Endothelial cell of umbilical vein (primary cell): ENCODE data around the gene CRYGN. TPM values are rescaled to one million over a fixed set of nuclear protein-coding genes. Genes with fewer than 3 reads are reported as not detected.

Experiments used
- BruUV-seq: library from RNA; stranded (reverse); fragments of 400-500 nt; replicated peaks from 2 replicates; lab custom pipeline; 2021; lab: Mats Ljungman, UMichigan
- CTCF ChIA-PET: fragments of 300-600, 350-600 bp; sonication (Branson Sonifier 250); formaldehyde crosslinking; loops from one replicate; lab custom pipeline; 2021; ENCODE audit warnings: antibody characterized with exemption, inconsistent platforms; lab: Charles Lee
- POLR2A ChIA-PET: fragments of 300-600, 350-600 bp; sonication (Branson Sonifier 250); formaldehyde crosslinking; loops from one replicate; lab custom pipeline; 2021; ENCODE audit warnings: antibody characterized with exemption, inconsistent platforms; lab: Charles Lee
- DNase-seq: peaks from one replicate; pipeline ENCODE4 v3.0.0-alpha.2; 2011; ENCODE audit warnings: low read depth, low spot score
- FAIRE-seq: peaks from 2 replicates; lab custom pipeline; 2011; peaks lifted over from hg19 to GRCh38; lab: Jason Lieb, UNC
- H2AFZ ChIP-seq: 2 replicates; pipeline ENCODE4 v1.6.0; 2012; ENCODE audit warnings: low read depth, low read length, control low read depth, inconsistent platforms
- H3K27ac ChIP-seq: 2 replicates; pipeline ENCODE4 v1.5.1; 2011; ENCODE audit warnings: low read depth, mild to moderate bottlenecking, control low read depth, low read length, moderate library complexity; ENCODE audit not compliant: insufficient read depth
- H3K27me3 ChIP-seq, 2 experiments: 2 replicates each; pipeline versions ENCODE4 v1.6.0 to v1.6.1; 2011; ENCODE audit warnings: low read length in 2 of 2, mixed read lengths in 1 of 2; ENCODE audit not compliant: control insufficient read depth in 2 of 2, insufficient read depth in 2 of 2
- H3K36me3 ChIP-seq, 2 experiments: 2 replicates in 1 of 2; 3 replicates in 1 of 2; pipeline ENCODE4 v1.5.1; 2011; ENCODE audit warnings: low read length in 2 of 2, mild to moderate bottlenecking in 1 of 2, moderate library complexity in 1 of 2; ENCODE audit not compliant: control insufficient read depth in 2 of 2, insufficient read depth in 2 of 2; ENCODE audit errors: extremely low read depth in 1 of 2
- H3K4me1 ChIP-seq: 3 replicates; pipeline ENCODE4 v1.5.1; 2011; ENCODE audit warnings: mild to moderate bottlenecking, low read length; ENCODE audit not compliant: control insufficient read depth, insufficient read depth; ENCODE audit errors: extremely low read depth
- H3K4me2 ChIP-seq: 2 replicates; pipeline ENCODE4 v1.6.1; 2011; ENCODE audit warnings: low read length, control low read depth, mixed read lengths; ENCODE audit not compliant: insufficient read depth
- H3K4me3 ChIP-seq, 3 experiments: fragments of 200-600 bp in 1 of 3; sonication (generic), shearing (Covaris generic) in 1 of 3; replicated peaks in 1 of 3; 2 replicates each; pipeline ENCODE4 v1.5.1; 2011 to 2016; ENCODE audit warnings: control low read depth in 3 of 3, low read length in 3 of 3, mild to moderate bottlenecking in 2 of 3, inconsistent platforms in 1 of 3, low read depth in 1 of 3, moderate library complexity in 1 of 3; ENCODE audit not compliant: insufficient read depth in 1 of 3
- H3K79me2 ChIP-seq: 2 replicates; pipeline ENCODE4 v1.6.0; 2012; ENCODE audit warnings: low read length, inconsistent platforms; ENCODE audit not compliant: control insufficient read depth, insufficient read depth
- H3K9ac ChIP-seq: replicated peaks from 2 replicates; pipeline ENCODE3; 2011; ENCODE audit warnings: low read length, control low read depth; ENCODE audit not compliant: insufficient read depth; ENCODE audit errors: extremely low read depth
- H3K9me1 ChIP-seq: replicated peaks from 3 replicates; pipeline ENCODE4 v1.6.0; 2011; ENCODE audit warnings: mild to moderate bottlenecking, low read length; ENCODE audit not compliant: control insufficient read depth, insufficient read depth; ENCODE audit errors: extremely low read depth
- H3K9me3 ChIP-seq: replicated peaks from 2 replicates; pipeline ENCODE4 v1.5.1; 2012; ENCODE audit warnings: low read length, inconsistent platforms; ENCODE audit not compliant: control insufficient read depth, insufficient read depth
- H4K20me1 ChIP-seq: replicated peaks from 2 replicates; pipeline ENCODE3; 2011; ENCODE audit warnings: mild to moderate bottlenecking, low read length; ENCODE audit not compliant: control insufficient read depth, insufficient read depth; ENCODE audit errors: extremely low read depth
- EZH2 ChIP-seq: IDR thresholded peaks from 2 replicates; pipeline ENCODE4 v1.6.1; 2012; ENCODE audit warnings: borderline replicate concordance, low read depth, mild to moderate bottlenecking, moderate library complexity, low read length, inconsistent platforms; ENCODE audit not compliant: severe bottlenecking
- FOS ChIP-seq: IDR thresholded peaks from 2 replicates; pipeline ENCODE4 v1.6.1; 2011; ENCODE audit warnings: mild to moderate bottlenecking, low read length, moderate library complexity, borderline replicate concordance; ENCODE audit not compliant: insufficient read depth
- GATA2 ChIP-seq: IDR thresholded peaks from 2 replicates; pipeline ENCODE4 v1.7.0; 2011; ENCODE audit warnings: low read depth, mild to moderate bottlenecking, moderate library complexity, mixed read lengths, low read length; ENCODE audit not compliant: insufficient read length, insufficient read depth
- JUN ChIP-seq: IDR thresholded peaks from 2 replicates; pipeline ENCODE4 v1.6.1; 2011; ENCODE audit warnings: borderline replicate concordance, low read depth; ENCODE audit not compliant: insufficient read length, insufficient read depth
- MYC ChIP-seq: IDR thresholded peaks from one replicate; pipeline ENCODE4 v1.6.1; 2011; ENCODE audit warnings: mild to moderate bottlenecking, low read depth, low read length
- POLR2A ChIP-seq: IDR thresholded peaks from 2 replicates; pipeline ENCODE4 v1.6.1; 2012; ENCODE audit warnings: low read depth, mild to moderate bottlenecking, control low read depth, low read length
- POLR2AphosphoS5 ChIP-seq: IDR thresholded peaks from 2 replicates; pipeline ENCODE4 v1.6.1; 2012; ENCODE audit warnings: low read depth, mild to moderate bottlenecking, control low read depth, low read length, moderate library complexity; ENCODE audit not compliant: insufficient read depth
- dilution Hi-C: fragments of 300-500 bp; cut with MboI; formaldehyde crosslinking; loops from one replicate; pipeline ENCODE4 v1.15.0; 2019; ENCODE audit warnings: low sequenced_read_pairs; ENCODE audit not compliant: extremely low pct_ligation_motif_present
- intact Hi-C: fragments of 100-400 bp; cut with micrococcal nuclease; formaldehyde crosslinking; loops from one replicate; pipeline ENCODE4 v1.10.0; 2022
- polyA plus RNA-seq, 4 experiments: library from polyadenylated mRNA; depleted of rRNA in 3 of 4; stranded (reverse) in 3 of 4; unstranded in 1 of 4; fragments of >200 nt; gene quantifications; 2 replicates each; pipeline versions ENCODE4 v1.2.1 to v1.2.3, GENCODE V29; 2011 to 2012; ENCODE audit warnings: missing spikeins in 1 of 4
- total RNA-seq: library from RNA; stranded (reverse); gene quantifications from 2 replicates; pipeline ENCODE4 v1.2.3, GENCODE V29; 2021
- TF ChIP-seq, protein P1 (sequence below), 2 donors: IDR thresholded peaks; 1 replicate in 1 of 2; 2 replicates in 1 of 2; pipeline ENCODE4 v1.5.1; 2011; ENCODE audit warnings: low read length in 2 of 2, mild to moderate bottlenecking in 2 of 2, moderate library complexity in 2 of 2, control low read depth in 1 of 2, inconsistent platforms in 1 of 2, low read depth in 1 of 2; ENCODE audit not compliant: insufficient read depth in 1 of 2; ENCODE audit errors: extremely low read depth in 1 of 2
- TF ChIP-seq, protein P2 (sequence below): IDR thresholded peaks from 2 replicates; pipeline ENCODE4 v1.6.1; 2011; ENCODE audit not compliant: insufficient read depth, insufficient read length

Gene CRYGN
- total and polyA plus RNA-seq, 2 donors (not counting 3 experiments of a cell fraction or from before 2014, with no cell fraction given): not detected

DNA sequence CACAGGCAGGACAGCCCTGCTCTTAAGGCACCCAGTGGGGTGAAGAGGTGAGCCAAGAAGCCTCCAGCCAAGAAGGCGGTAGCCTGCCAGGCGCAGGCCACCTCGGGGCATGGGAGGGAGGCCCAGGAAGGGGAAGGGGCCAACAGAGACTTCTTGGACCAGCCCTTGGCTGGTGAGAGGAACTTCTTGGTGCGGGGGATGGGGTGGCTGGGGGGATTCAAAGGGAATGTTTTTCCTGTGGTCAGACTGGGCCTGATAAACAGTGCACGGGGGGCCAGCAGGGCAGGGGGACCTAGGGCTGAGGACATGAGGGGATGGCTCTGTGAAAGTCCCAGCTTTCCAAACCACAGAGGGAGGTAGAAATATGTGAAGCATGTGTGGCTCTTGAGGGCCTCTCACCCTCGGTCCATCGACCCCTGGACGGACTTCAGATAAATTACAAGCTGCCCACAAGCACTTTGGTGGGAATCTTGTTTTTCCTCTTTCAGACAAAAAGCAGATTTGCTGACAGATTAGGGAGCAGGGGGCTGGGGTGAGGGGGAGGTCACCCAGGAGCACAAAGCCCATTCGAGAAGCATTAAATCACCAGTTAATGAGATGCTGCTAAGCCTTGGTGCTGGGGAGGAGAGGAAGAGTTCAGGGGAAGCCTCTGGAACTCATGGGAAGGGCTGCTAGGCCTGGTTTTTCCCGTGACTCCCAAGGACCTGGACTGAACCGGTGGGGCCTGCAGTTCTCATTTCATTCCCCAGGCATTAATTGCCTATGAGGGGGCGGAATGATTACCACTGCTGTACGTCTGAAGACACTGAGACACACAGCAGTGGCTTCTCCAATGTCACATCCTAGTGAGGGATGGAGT lies 11.3 kb downstream of the CRYGN start:
- Histone ChIP-seq H3K27ac (no peak overlapping the region), H3K9me3 (no peaks in the 10 kb centered on the region), H3K9ac (no peak overlapping the region), H3K9me1 (no peaks in the 10 kb centered on the region), H3K4me3 (no peak overlapping the region), H3K36me3 (no peaks in the 10 kb centered on the region), H2AFZ (no peak overlapping the region), H3K4me1 (no peaks in the 10 kb centered on the region), H4K20me1 (no peaks in the 10 kb centered on the region), H3K4me2 (no peak overlapping the region), H3K79me2 (no peaks in the 10 kb centered on the region), H3K27me3 (peaks cover 4 to 6% of the 10 kb centered on the region in 2 experiments)
- ChIA-PET POLR2A (no interaction called here), CTCF (interaction anchor here (0.7 kb wide), 1 partner anchor 162 kb away, joined by 3 read pairs; no protein-coding TSS in a partner anchor)
- TF ChIP-seq GATA2: no peak
- no peak for TF ChIP-seq FOS
- no peak for TF ChIP-seq JUN
- no TSS peak for BruUV-seq
- dilution Hi-C loops (no loop called here), intact Hi-C loops (no loop called here)
- FAIRE-seq (no peak), DNase-seq (no peak)

DNA sequence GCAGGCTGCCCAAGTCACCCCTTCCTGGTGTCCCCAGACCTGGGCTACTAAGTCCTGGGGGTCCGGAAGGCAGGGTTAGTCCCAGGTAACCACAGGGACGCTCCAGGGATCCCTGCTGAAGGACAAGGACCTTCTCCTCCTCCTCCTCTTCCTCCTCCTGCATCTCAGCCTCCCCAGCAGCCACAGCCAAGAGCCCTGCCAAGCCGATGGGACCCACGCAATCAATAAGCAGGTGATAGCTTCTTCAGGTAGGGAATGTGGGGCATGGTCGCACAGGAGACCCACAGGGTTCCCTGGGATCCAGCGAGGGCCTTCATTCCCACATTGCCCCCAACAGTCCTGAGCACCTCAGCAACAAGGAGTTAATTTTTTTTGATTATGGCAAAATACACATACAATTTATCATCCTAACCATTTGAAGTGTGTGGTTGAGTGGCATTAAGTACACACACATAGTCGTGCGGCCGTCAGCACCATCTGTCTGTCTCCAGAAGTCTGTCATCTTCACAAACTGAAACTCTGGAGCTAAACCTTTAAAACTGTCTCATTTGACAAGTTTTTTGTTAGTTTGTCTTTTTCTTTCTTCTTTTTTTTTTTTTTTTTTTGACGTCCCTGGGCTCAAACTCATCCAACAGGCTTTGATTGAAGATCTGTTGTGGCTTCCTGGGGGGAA lies 12.1 kb downstream of the CRYGN start:
- BruUV-seq: no TSS peak
- Histone ChIP-seq H3K9me3 (no peaks in the 10 kb centered on the region), H3K27ac (no peak overlapping the region), H3K36me3 (no peaks in the 10 kb centered on the region), H3K79me2 (no peaks in the 10 kb centered on the region), H3K4me3 (no peak overlapping the region), H3K4me2 (no peak overlapping the region), H3K9me1 (no peaks in the 10 kb centered on the region), H3K27me3 (peaks cover 4 to 6% of the 10 kb centered on the region in 2 experiments), H3K9ac (no peak overlapping the region), H2AFZ (no peak overlapping the region), H4K20me1 (no peaks in the 10 kb centered on the region), H3K4me1 (no peaks in the 10 kb centered on the region)
- TF ChIP-seq MYC: no peak
- TF ChIP-seq, protein P1, sequence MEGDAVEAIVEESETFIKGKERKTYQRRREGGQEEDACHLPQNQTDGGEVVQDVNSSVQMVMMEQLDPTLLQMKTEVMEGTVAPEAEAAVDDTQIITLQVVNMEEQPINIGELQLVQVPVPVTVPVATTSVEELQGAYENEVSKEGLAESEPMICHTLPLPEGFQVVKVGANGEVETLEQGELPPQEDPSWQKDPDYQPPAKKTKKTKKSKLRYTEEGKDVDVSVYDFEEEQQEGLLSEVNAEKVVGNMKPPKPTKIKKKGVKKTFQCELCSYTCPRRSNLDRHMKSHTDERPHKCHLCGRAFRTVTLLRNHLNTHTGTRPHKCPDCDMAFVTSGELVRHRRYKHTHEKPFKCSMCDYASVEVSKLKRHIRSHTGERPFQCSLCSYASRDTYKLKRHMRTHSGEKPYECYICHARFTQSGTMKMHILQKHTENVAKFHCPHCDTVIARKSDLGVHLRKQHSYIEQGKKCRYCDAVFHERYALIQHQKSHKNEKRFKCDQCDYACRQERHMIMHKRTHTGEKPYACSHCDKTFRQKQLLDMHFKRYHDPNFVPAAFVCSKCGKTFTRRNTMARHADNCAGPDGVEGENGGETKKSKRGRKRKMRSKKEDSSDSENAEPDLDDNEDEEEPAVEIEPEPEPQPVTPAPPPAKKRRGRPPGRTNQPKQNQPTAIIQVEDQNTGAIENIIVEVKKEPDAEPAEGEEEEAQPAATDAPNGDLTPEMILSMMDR (IDR thresholded peaks at IDR 0.05; ENCODE audit: extremely low read depth in 1 of 2, insufficient read depth in 1 of 2, low read depth in 1 of 2, low read length in 2 of 2): no peak
- TF ChIP-seq, protein P2, sequence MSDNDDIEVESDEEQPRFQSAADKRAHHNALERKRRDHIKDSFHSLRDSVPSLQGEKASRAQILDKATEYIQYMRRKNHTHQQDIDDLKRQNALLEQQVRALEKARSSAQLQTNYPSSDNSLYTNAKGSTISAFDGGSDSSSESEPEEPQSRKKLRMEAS: no peak
- TF ChIP-seq FOS: no peak
- TF ChIP-seq POLR2AphosphoS5: no peak
- no peak for TF ChIP-seq POLR2A
- no peak for TF ChIP-seq EZH2
- TF ChIP-seq JUN: no peak
- TF ChIP-seq GATA2: no peak
- DNase-seq: no peak
- no peak for FAIRE-seq
- ChIA-PET POLR2A (no interaction called here), CTCF (interaction anchor here (0.6 to 2.4 kb wide), 3 partner anchors 21 to 163 kb away, joined by 3 to 10 read pairs (median 3); no protein-coding TSS in a partner anchor)
- dilution Hi-C loops (no loop called here), intact Hi-C loops (no loop called here)
